GM21786 (cell line): ENCODE results near the gene DIAPH1.

Source experiments
- ATAC-seq: cut with Tn5 transposase; IDR thresholded peaks from one replicate; pipeline ENCODE4 v1.9.1; 2021; ENCODE audit not compliant: unreplicated experiment

Gene DIAPH1

GRCh38 chr5:141640051-141640415 lies 21.2 kb upstream of the DIAPH1 start:
- ATAC-seq, result no peak

DNA sequence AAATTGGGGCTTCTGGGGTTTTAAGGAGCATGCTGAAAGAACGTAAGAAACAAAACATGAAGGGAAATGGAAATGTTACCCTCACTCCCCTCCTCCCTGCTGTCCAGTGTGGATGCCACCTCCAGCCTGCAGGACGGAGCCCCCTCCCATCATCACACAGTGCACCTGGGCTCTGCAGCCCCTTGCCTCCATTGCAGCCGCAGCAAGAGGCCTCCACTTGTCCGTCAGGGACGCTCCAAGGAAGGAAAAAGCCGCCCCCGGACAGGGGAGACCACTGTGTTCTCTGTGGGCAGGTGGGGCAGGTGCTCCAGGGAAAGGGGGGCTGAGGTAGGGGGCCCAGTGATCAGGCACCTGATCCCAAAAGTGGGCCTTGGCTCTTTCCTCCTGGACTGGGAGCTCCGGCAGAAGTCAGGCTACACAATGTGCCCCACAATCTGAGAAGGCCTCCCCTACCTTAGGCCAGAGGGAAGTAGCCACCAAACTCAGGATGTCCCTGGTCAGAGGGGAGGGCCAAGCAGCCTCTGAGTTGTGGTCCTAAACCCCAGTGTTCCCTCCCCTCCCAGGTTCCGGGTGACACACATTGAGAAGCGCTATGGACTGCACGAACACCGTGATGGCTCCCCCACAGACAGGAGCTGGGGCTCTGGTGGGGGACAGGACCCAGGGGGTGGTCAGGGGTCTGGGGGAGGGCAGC lies 20.7 kb upstream of the DIAPH1 start:
- no peak for ATAC-seq

GRCh38 chr5:141638771-141639170 lies 20.0 kb upstream of the DIAPH1 start:
- ATAC-seq, result no peak

- peak; percentile 22 for ATAC-seq
These were observed 19.1 kb upstream of the DIAPH1 start for GRCh38 chr5:141637767-141638419.

- ATAC-seq, result peak; percentile 6
These were observed 18.4 kb upstream of the DIAPH1 start for GRCh38 chr5:141637123-141637766.

GRCh38 chr5:141636413-141637122 lies 17.8 kb upstream of the DIAPH1 start, which contains the start of the genes HDAC3 and RELL2:
Gene HDAC3 (minus strand): TSS chr5:141636849. CDS start chr5:141636790, 59 bp downstream.
Gene RELL2 (plus strand): TSS chr5:141636997. CDS start chr5:141638226, 1,229 bp downstream.
- ATAC-seq, result peak; percentile 67

DNA sequence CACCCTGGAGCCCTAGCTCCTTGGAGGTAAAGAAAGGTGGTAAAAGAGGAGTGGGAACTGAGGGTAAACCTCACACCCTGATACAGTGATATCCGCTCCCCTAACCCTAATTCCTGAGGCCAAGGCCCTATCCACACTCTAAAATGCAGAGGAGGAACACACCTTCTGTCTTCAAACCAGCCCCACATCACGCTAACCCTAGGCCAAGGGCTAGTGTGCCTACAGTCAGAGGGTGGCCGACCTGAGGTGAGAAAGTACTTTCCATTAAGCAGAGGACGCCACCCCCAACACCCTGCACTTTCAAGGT lies 17.3 kb upstream of the DIAPH1 start:
- no peak for ATAC-seq

- no peak for ATAC-seq
These were observed 16.8 kb upstream of the DIAPH1 start for GRCh38 chr5:141635646-141636045.

DNA sequence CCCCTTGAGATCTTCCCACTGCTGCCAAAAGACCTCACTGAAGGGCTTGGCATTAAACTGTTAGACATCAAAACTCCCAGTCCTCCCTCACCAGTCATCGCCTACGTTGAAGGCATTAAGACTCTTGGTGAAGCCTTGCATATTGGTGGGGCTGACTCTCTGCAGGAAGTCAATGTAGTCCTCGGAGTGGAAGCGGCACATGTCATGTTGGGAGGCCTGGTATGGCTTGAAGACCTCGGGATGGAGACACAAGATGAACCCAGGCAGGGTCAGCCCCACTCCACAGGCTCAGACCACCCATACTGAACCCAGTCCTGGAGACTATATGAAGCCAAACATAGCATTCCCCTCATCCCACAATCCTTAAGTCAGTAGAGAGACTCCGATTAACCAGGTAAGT lies 15.9 kb upstream of the DIAPH1 start:
- no peak for ATAC-seq

- peak; percentile 73 for ATAC-seq
These were observed 15.2 kb upstream of the DIAPH1 start for GRCh38 chr5:141633871-141634561.

- no peak for ATAC-seq
These were observed 13.8 kb upstream of the DIAPH1 start for GRCh38 chr5:141632650-141633049.

GRCh38 chr5:141630570-141631140 lies 11.9 kb upstream of the DIAPH1 start:
- no peak for ATAC-seq

DNA sequence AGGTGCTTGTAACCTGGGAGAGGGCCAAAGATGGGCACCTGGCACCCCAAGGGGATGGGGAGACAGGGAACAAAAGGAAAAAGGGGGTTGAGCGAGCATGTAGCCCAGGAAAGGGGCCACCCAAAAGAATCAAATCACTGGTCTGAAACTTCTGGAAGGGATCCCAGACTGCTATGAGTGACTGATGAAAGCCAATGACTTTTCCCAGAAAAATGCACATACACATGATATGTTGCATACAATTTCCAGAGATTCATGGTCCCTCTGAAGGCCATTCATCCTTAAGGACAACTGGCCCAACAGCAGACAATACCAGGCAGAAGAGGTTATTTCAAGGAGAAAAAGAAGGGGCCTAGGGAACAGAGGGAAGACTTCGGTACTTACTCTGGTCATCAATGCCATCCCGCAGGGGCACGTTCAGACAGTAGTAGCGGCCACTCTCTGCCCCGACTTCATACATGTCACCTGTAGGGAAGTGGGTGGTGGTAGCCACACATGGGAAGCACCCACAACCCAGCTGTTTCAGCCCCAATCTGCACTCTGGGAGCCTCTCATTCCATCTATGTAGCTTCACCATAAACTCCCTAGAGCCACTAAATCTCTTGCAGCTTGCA lies 9.5 kb upstream of the DIAPH1 start:
- ATAC-seq, result no peak

GRCh38 chr5:141623611-141624010 lies 4.8 kb upstream of the DIAPH1 start:
- no peak for ATAC-seq

- ATAC-seq, result peak; percentile 59
These were observed 4.4 kb upstream of the DIAPH1 start for GRCh38 chr5:141623186-141623585.

- peak; percentile 15 for ATAC-seq
These were observed 583 bp downstream of the DIAPH1 start for GRCh38 chr5:141618030-141618803.

DNA sequence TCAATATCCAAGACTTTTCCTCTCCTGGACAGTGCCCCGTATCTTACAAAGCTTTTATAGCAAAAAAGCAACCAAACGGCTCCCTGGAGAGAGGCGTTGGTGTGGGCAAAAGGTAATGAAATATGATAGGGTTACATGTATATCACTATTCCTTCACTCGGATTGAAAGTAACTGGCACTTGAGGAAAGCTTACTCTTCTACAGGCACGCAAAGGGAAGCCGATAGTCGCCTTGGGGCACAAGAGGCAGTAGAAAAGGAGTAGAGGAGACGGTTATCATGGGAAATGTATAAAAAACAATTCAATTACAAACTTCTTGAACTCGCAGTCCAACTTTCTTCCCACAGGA lies 1.1 kb downstream of the DIAPH1 start:
- no peak for ATAC-seq

GRCh38 chr5:141617128-141617527 lies 1.7 kb downstream of the DIAPH1 start:
- no peak for ATAC-seq

GRCh38 chr5:141615991-141616720 lies 2.6 kb downstream of the DIAPH1 start:
- no peak for ATAC-seq
